ENCODE data around the gene PRMT2. TPM values are rescaled to one million over a fixed set of nuclear protein-coding genes. Genes with fewer than 3 reads are reported as not detected.

PRMT2 gene
- total and polyA plus RNA-seq, 2 donors (not counting 1 experiment from before 2014, with no cell fraction given), result 80.1 to 102 TPM

GRCh38 chr21:46621457-46622182, 13.9 kb upstream of the PRMT2 start:
- Mint-ChIP-seq H3K9me3 (ENCODE audit: insufficient read depth) (peaks cover 5% of the 10 kb centered on the region), H3K27me3 (peaks cover 5% of the 10 kb centered on the region), H3K27ac (no peak overlapping the region), H3K4me3 (no peak overlapping the region), H3K4me1 (peaks cover 11% of the 10 kb centered on the region)
- no peak overlapping the region for H3K4me3 ChIP-seq (ENCODE audit: control extremely low read depth in 1 of 5, extremely low read depth in 1 of 5, insufficient read depth in 1 of 5, low read depth in 2 of 5, low read length in 4 of 5)
- peak overlapping the region; percentile 48 for H3K4me2 ChIP-seq (replicated peaks; ENCODE audit: low read depth, low read length, poor library complexity, severe bottlenecking)
- H3K27ac ChIP-seq (ENCODE audit: low read length in 2 of 2), result peak overlapping the region in 1 of 2 donors; percentile 41
- WGBS (ENCODE audit: insufficient coverage), result 100% methylated on average over 3 of the region's 9 CpGs
- H4K20me1 ChIP-seq (ENCODE audit: control insufficient read depth, insufficient read depth, low read length, poor library complexity, severe bottlenecking), result no peaks in the 10 kb centered on the region
- POLR2A ChIA-PET, result no interaction called here
- intact Hi-C loops (cut with micrococcal nuclease), result no loop called here
- no peaks in the 10 kb centered on the region for H3K36me3 ChIP-seq (replicated peaks in 1 of 2; ENCODE audit: control extremely low read depth in 1 of 2, control insufficient read depth in 1 of 2, extremely low read depth in 1 of 2, insufficient read depth in 2 of 2, low read length in 1 of 2)
- H3K9me3 ChIP-seq (ENCODE audit: control extremely low read depth in 1 of 3, control insufficient read depth in 2 of 3, insufficient read depth in 1 of 3, low read length in 2 of 3), result peaks cover 0 to 19% (median 18%) of the 10 kb centered on the region in 3 donors
- no peak overlapping the region for H3K9ac ChIP-seq (ENCODE audit: low read length)
- H3K4me1 ChIP-seq (ENCODE audit: control insufficient read depth in 2 of 2, insufficient read depth in 2 of 2, low read length in 2 of 2), result peaks cover 12 to 16% of the 10 kb centered on the region in 2 donors
- H3K27me3 ChIP-seq (replicated peaks in 1 of 4; ENCODE audit: control extremely low read depth in 1 of 4, control insufficient read depth in 3 of 4, insufficient read depth in 4 of 4, low read length in 3 of 4), result peaks cover 0 to 4% (median 0%) of the 10 kb centered on the region in 4 experiments
- ATAC-seq (ENCODE audit: low read depth) (no peak), DNase-seq (no peak)
- H3K79me2 ChIP-seq (ENCODE audit: control insufficient read depth, insufficient read depth, low read length), result no peaks in the 10 kb centered on the region
- CTCF ChIA-PET, result no interaction called here
- TF ChIP-seq CTCF (IDR thresholded peaks at IDR 0.05), result no peak
- no peak for TF ChIP-seq EZH2 (IDR thresholded peaks at IDR 0.05; ENCODE audit: borderline replicate concordance, insufficient read depth, low read depth, low read length, poor library complexity, severe bottlenecking)
- peak overlapping the region; percentile 64 for H2AFZ ChIP-seq (ENCODE audit: insufficient read depth, low read depth, low read length, poor library complexity, severe bottlenecking)

GRCh38 chr21:46622226-46622625, 13.2 kb upstream of the PRMT2 start:
- H3K4me1 Mint-ChIP-seq, result peaks cover 11% of the 10 kb centered on the region
- no peak overlapping the region for H3K9ac ChIP-seq (ENCODE audit: low read length)
- peak overlapping the region; percentile 48 for H3K4me2 ChIP-seq (replicated peaks; ENCODE audit: low read depth, low read length, poor library complexity, severe bottlenecking)
- no peaks in the 10 kb centered on the region for H3K79me2 ChIP-seq (ENCODE audit: control insufficient read depth, insufficient read depth, low read length)
- no peak overlapping the region for H3K4me3 ChIP-seq (ENCODE audit: control extremely low read depth in 1 of 5, extremely low read depth in 1 of 5, insufficient read depth in 1 of 5, low read depth in 2 of 5, low read length in 4 of 5)
- TF ChIP-seq CTCF (IDR thresholded peaks at IDR 0.05) (no peak), EZH2 (IDR thresholded peaks at IDR 0.05; ENCODE audit: borderline replicate concordance, insufficient read depth, low read depth, low read length, poor library complexity, severe bottlenecking) (no peak)
- H3K9me3 Mint-ChIP-seq (ENCODE audit: insufficient read depth), result peaks cover 6% of the 10 kb centered on the region
- ChIA-PET POLR2A (no interaction called here), CTCF (no interaction called here)
- intact Hi-C loops (cut with micrococcal nuclease), result no loop called here
- peak overlapping the region; percentile 64 for H2AFZ ChIP-seq (ENCODE audit: insufficient read depth, low read depth, low read length, poor library complexity, severe bottlenecking)
- peaks cover 8% of the 10 kb centered on the region for H3K27me3 Mint-ChIP-seq
- DNase-seq (peak; percentile 53), ATAC-seq (ENCODE audit: low read depth) (peak; percentile 21)
- H3K36me3 ChIP-seq (replicated peaks in 1 of 2; ENCODE audit: control extremely low read depth in 1 of 2, control insufficient read depth in 1 of 2, extremely low read depth in 1 of 2, insufficient read depth in 2 of 2, low read length in 1 of 2), result no peaks in the 10 kb centered on the region
- H4K20me1 ChIP-seq (ENCODE audit: control insufficient read depth, insufficient read depth, low read length, poor library complexity, severe bottlenecking), result no peaks in the 10 kb centered on the region
- H3K27ac ChIP-seq (ENCODE audit: low read length in 2 of 2), result peak overlapping the region; percentile 35 to 41
- peaks cover 0 to 4% (median 0%) of the 10 kb centered on the region in 4 experiments for H3K27me3 ChIP-seq (replicated peaks in 1 of 4; ENCODE audit: control extremely low read depth in 1 of 4, control insufficient read depth in 3 of 4, insufficient read depth in 4 of 4, low read length in 3 of 4)
- H3K9me3 ChIP-seq (ENCODE audit: control extremely low read depth in 1 of 3, control insufficient read depth in 2 of 3, insufficient read depth in 1 of 3, low read length in 2 of 3), result peaks cover 0 to 23% (median 19%) of the 10 kb centered on the region in 3 donors
- H3K4me3 Mint-ChIP-seq, result no peak overlapping the region
- H3K27ac Mint-ChIP-seq, result peak overlapping the region; percentile 71
- WGBS (ENCODE audit: insufficient coverage), result 25% methylated on average over 1 of the region's 4 CpGs
- peaks cover 12 to 16% of the 10 kb centered on the region in 2 donors for H3K4me1 ChIP-seq (ENCODE audit: control insufficient read depth in 2 of 2, insufficient read depth in 2 of 2, low read length in 2 of 2)

Data from B cell (primary cell).